Stomach (tissue), 4 donors: ENCODE measurements around the gene IL17RB.

ENCODE experiments used
- EP300 ChIP-seq: sonication (generic); formaldehyde crosslinking; IDR thresholded peaks from one replicate; pipeline ENCODE4 v1.6.1; 2017; ENCODE audit warnings: antibody characterized with exemption
- POLR2A ChIP-seq, 4 donors: fragments of 450-650 bp; IDR thresholded peaks; one replicate each; pipeline ENCODE4 v1.6.1; 2016; ENCODE audit warnings: antibody characterized with exemption in 4 of 4, control low read depth in 2 of 4, mild to moderate bottlenecking in 1 of 4, moderate library complexity in 1 of 4
- POLR2AphosphoS5 ChIP-seq, 3 donors: sonication (generic); formaldehyde crosslinking; IDR thresholded peaks; one replicate each; pipeline ENCODE4 v1.6.1; 2016; ENCODE audit warnings: antibody characterized with exemption in 3 of 3
- TF ChIP-seq, protein P1 (sequence below), 7 experiments: fragments of 450-650 bp in 4 of 7; fragments of 200-600 bp in 3 of 7; sonication (generic) in 3 of 7; IDR thresholded peaks; one replicate each; pipeline ENCODE4 v1.5.1; 2016 to 2019; ENCODE audit warnings: antibody characterized with exemption in 7 of 7, control low read depth in 2 of 7, mild to moderate bottlenecking in 1 of 7

GRCh38 chr3:53813876-53814275, 32.5 kb upstream of the IL17RB start:
- TF ChIP-seq POLR2A (IDR thresholded peaks at IDR 0.05), result no peak
- TF ChIP-seq EP300, result no peak
- TF ChIP-seq, protein P1, sequence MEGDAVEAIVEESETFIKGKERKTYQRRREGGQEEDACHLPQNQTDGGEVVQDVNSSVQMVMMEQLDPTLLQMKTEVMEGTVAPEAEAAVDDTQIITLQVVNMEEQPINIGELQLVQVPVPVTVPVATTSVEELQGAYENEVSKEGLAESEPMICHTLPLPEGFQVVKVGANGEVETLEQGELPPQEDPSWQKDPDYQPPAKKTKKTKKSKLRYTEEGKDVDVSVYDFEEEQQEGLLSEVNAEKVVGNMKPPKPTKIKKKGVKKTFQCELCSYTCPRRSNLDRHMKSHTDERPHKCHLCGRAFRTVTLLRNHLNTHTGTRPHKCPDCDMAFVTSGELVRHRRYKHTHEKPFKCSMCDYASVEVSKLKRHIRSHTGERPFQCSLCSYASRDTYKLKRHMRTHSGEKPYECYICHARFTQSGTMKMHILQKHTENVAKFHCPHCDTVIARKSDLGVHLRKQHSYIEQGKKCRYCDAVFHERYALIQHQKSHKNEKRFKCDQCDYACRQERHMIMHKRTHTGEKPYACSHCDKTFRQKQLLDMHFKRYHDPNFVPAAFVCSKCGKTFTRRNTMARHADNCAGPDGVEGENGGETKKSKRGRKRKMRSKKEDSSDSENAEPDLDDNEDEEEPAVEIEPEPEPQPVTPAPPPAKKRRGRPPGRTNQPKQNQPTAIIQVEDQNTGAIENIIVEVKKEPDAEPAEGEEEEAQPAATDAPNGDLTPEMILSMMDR (IDR thresholded peaks at IDR 0.05), result no peak
- no peak for TF ChIP-seq POLR2AphosphoS5 (IDR thresholded peaks at IDR 0.05)
